Measurements from ENCODE around the gene PCDHGB6.
"Not testable (repeated sequence)": the region's sequence is repeated elsewhere in the genome, so short reads cannot be mapped to it uniquely, and the experiment has no call there.

PCDHGB6 gene

GRCh38 chr5:141389153-141390042, 18.4 kb upstream of the PCDHGB6 start:
- no peak for DNase-seq

- DNase-seq = no peak
Observed at GRCh38 chr5:141392429-141393198, 15.2 kb upstream of the PCDHGB6 start, which contains the start of gene PCDHGA8. PCDHGA8 (plus strand) TSS chr5:141392633; CDS start chr5:141392814, 181 bp downstream.

GRCh38 chr5:141393267-141393666, 14.6 kb upstream of the PCDHGB6 start:
- DNase-seq = no peak

GRCh38 chr5:141394401-141395187, 13.2 kb upstream of the PCDHGB6 start:
- DNase-seq = not testable (repeated sequence)

- DNase-seq = peak; percentile 44
Observed at GRCh38 chr5:141397756-141398551, 9.9 kb upstream of the PCDHGB6 start, which contains the start of gene PCDHGB5. PCDHGB5 (plus strand) TSS chr5:141397947; CDS start chr5:141398128, 181 bp downstream.

- no peak for DNase-seq
Observed at GRCh38 chr5:141398608-141399007, 9.2 kb upstream of the PCDHGB6 start.

GRCh38 chr5:141399555-141400258, 8.1 kb upstream of the PCDHGB6 start:
- DNase-seq = no peak

- DNase-seq = no peak
Observed at GRCh38 chr5:141402553-141403243, 5.1 kb upstream of the PCDHGB6 start, which contains the start of gene PCDHGA9. PCDHGA9 (plus strand) TSS chr5:141402778; CDS start chr5:141402953, 175 bp downstream.

- DNase-seq = no peak
Observed at GRCh38 chr5:141403387-141403786, 4.4 kb upstream of the PCDHGB6 start.

- DNase-seq = no peak
Observed at GRCh38 chr5:141409598-141410306, 1.9 kb downstream of the PCDHGB6 start.

GRCh38 chr5:141411575-141411974, 3.8 kb downstream of the PCDHGB6 start:
- no peak for DNase-seq

- peak; percentile 15 for DNase-seq
Observed at GRCh38 chr5:141412854-141413539, 5.2 kb downstream of the PCDHGB6 start, which contains the start of gene PCDHGA10. PCDHGA10 (plus strand) TSS chr5:141412987; CDS start chr5:141413176, 189 bp downstream.

GRCh38 chr5:141413540-141414069, 5.8 kb downstream of the PCDHGB6 start:
- no peak for DNase-seq

GRCh38 chr5:141414548-141415274, 6.9 kb downstream of the PCDHGB6 start:
- not testable (repeated sequence) for DNase-seq

- not testable (repeated sequence) for DNase-seq
Observed at GRCh38 chr5:141415275-141415618, 7.4 kb downstream of the PCDHGB6 start.

GRCh38 chr5:141417494-141418172, 9.8 kb downstream of the PCDHGB6 start, which contains the start of gene PCDHGB7:
PCDHGB7 (plus strand) TSS chr5:141417677; CDS start chr5:141417860, 183 bp downstream.
- peak; percentile 72 for DNase-seq

Data from kidney glomerular epithelial cell (primary cell).